Measurements from ENCODE around the gene ATP11B.

DNA sequence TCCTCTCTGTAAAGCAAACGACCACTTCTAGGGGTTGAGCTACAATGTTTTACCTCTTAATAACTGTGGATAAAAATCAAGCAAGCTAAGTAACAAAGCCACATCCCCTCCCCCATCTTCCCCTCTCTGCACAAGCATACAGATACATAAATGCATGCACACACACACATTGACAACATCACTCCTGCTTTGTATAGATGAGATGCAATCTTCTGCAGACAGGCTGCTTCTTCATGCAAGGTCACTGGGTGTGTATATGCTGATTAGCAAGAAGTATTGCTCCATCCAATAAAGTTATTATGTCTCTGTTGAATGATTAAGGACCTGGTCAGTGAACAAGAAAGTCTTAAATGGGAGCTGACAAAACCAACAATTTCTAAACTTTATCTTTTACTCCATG, 8.8 kb upstream of the ATP11B start:
- no peak for TF ChIP-seq POLR2AphosphoS5 (IDR thresholded peaks at IDR 0.05)
- TF ChIP-seq, protein P1, sequence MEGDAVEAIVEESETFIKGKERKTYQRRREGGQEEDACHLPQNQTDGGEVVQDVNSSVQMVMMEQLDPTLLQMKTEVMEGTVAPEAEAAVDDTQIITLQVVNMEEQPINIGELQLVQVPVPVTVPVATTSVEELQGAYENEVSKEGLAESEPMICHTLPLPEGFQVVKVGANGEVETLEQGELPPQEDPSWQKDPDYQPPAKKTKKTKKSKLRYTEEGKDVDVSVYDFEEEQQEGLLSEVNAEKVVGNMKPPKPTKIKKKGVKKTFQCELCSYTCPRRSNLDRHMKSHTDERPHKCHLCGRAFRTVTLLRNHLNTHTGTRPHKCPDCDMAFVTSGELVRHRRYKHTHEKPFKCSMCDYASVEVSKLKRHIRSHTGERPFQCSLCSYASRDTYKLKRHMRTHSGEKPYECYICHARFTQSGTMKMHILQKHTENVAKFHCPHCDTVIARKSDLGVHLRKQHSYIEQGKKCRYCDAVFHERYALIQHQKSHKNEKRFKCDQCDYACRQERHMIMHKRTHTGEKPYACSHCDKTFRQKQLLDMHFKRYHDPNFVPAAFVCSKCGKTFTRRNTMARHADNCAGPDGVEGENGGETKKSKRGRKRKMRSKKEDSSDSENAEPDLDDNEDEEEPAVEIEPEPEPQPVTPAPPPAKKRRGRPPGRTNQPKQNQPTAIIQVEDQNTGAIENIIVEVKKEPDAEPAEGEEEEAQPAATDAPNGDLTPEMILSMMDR (IDR thresholded peaks at IDR 0.05), result no peak

Data from esophagus muscularis mucosa (tissue), 3 donors.